ENCODE measurements around the gene OR14A2. TPM values are rescaled to one million over a fixed set of nuclear protein-coding genes. Genes with fewer than 3 reads are reported as not detected.
"Not testable (repeated sequence)": the region's sequence is repeated elsewhere in the genome, so short reads cannot be mapped to it uniquely, and the experiment has no call there.

The OR14A2 gene
- total and polyA plus RNA-seq, 7 donors, result not detected

- Histone ChIP-seq H3K4me1 (no peaks in the 10 kb centered on the region), H3K36me3 (no peaks in the 10 kb centered on the region), H3K27ac (no peak overlapping the region), H3K27me3 (no peaks in the 10 kb centered on the region), H3K4me3 (no peak overlapping the region), H3K9me3 (peaks cover 0 to 3% (median 0%) of the 10 kb centered on the region in 4 donors)
- 93% methylated on average over 7 of the region's 7 CpGs for WGBS, 2 donors
- DNase-seq, result no peak
- intact Hi-C loops (cut with DNase I), result no loop called here
- TF ChIP-seq EP300 (IDR thresholded peaks at IDR 0.05), result no peak
- no peak for TF ChIP-seq CTCF (IDR thresholded peaks at IDR 0.05)
- no peak for TF ChIP-seq POLR2AphosphoS5 (IDR thresholded peaks at IDR 0.05)
- TF ChIP-seq POLR2A (IDR thresholded peaks at IDR 0.05), result no peak
These were observed 325 bp downstream of the OR14A2 start for GRCh38 chr1:247747616-247748015.

GRCh38 chr1:247746391-247746935 is 1.5 kb downstream of the OR14A2 start:
- H3K36me3 ChIP-seq, result no peaks in the 10 kb centered on the region
- no peak for DNase-seq
- H3K27me3 ChIP-seq, result no peaks in the 10 kb centered on the region
- H3K27ac ChIP-seq, result no peak overlapping the region
- WGBS, 2 donors, result 79 to 84% methylated on average over 3 of the region's 3 CpGs
- no peak overlapping the region for H3K4me3 ChIP-seq
- intact Hi-C loops (cut with DNase I), result no loop called here
- TF ChIP-seq POLR2AphosphoS5 (IDR thresholded peaks at IDR 0.05), result no peak
- TF ChIP-seq POLR2A (IDR thresholded peaks at IDR 0.05), result no peak
- no peak for TF ChIP-seq EP300 (IDR thresholded peaks at IDR 0.05)
- peaks cover 0 to 3% (median 0%) of the 10 kb centered on the region in 4 donors for H3K9me3 ChIP-seq
- no peaks in the 10 kb centered on the region for H3K4me1 ChIP-seq

GRCh38 chr1:247742215-247742760 is 5.7 kb downstream of the OR14A2 start:
- WGBS, 2 donors, result 72 to 75% methylated on average over 3 of the region's 3 CpGs
- H3K4me1 ChIP-seq; H3K9me3 ChIP-seq; H3K27me3 ChIP-seq; H3K4me3 ChIP-seq; intact Hi-C loops (cut with DNase I); DNase-seq; H3K27ac ChIP-seq; H3K36me3 ChIP-seq: not testable (repeated sequence)

GRCh38 chr1:247741756-247742155 is 6.2 kb downstream of the OR14A2 start:
- WGBS, 2 donors, result 83 to 85% methylated on average over 5 of the region's 5 CpGs
- no peak overlapping the region for H3K27ac ChIP-seq
- DNase-seq, result no peak
- H3K4me1 ChIP-seq, result no peaks in the 10 kb centered on the region
- H3K4me3 ChIP-seq, result no peak overlapping the region
- peaks cover 0 to 3% (median 0%) of the 10 kb centered on the region in 4 donors for H3K9me3 ChIP-seq
- intact Hi-C loops (cut with DNase I), result no loop called here
- TF ChIP-seq POLR2A (IDR thresholded peaks at IDR 0.05) (no peak), POLR2AphosphoS5 (IDR thresholded peaks at IDR 0.05) (no peak), EP300 (IDR thresholded peaks at IDR 0.05) (no peak), CTCF (IDR thresholded peaks at IDR 0.05) (no peak)
- no peaks in the 10 kb centered on the region for H3K27me3 ChIP-seq
- H3K36me3 ChIP-seq, result no peaks in the 10 kb centered on the region

- Histone ChIP-seq H3K4me3 (no peak overlapping the region), H3K4me1 (no peaks in the 10 kb centered on the region), H3K27ac (no peak overlapping the region), H3K36me3 (no peaks in the 10 kb centered on the region), H3K9me3 (peaks cover 0 to 3% (median 0%) of the 10 kb centered on the region in 4 donors), H3K27me3 (no peaks in the 10 kb centered on the region)
- intact Hi-C loops (cut with DNase I), result no loop called here
- TF ChIP-seq EP300 (IDR thresholded peaks at IDR 0.05), result no peak
- no peak for TF ChIP-seq POLR2AphosphoS5 (IDR thresholded peaks at IDR 0.05)
- no peak for TF ChIP-seq CTCF (IDR thresholded peaks at IDR 0.05)
- no peak for TF ChIP-seq POLR2A (IDR thresholded peaks at IDR 0.05)
- WGBS, 2 donors, result 91 to 92% methylated on average over 2 of the region's 2 CpGs
- DNase-seq, result no peak
These were observed 7.2 kb downstream of the OR14A2 start for GRCh38 chr1:247740721-247741120.

- no peaks in the 10 kb centered on the region for H3K27me3 ChIP-seq
- no peak within 1 kb of the TSS for H3K4me3 ChIP-seq
- H3K27ac ChIP-seq, result no peak within 1 kb of the TSS
- H3K4me1 ChIP-seq, result no peaks in the 10 kb centered on the region
- no peak for DNase-seq
- 92 to 95% methylated on average over 1 of the region's 1 CpG for WGBS, 2 donors
- TF ChIP-seq POLR2A (IDR thresholded peaks at IDR 0.05) (no peak), EP300 (IDR thresholded peaks at IDR 0.05) (no peak), POLR2AphosphoS5 (IDR thresholded peaks at IDR 0.05) (no peak), CTCF (IDR thresholded peaks at IDR 0.05) (no peak)
- intact Hi-C loops (cut with DNase I), result no loop called here
- H3K9me3 ChIP-seq, result peaks cover 0 to 3% (median 0%) of the 10 kb centered on the region in 4 donors
- no peaks in the 10 kb centered on the region for H3K36me3 ChIP-seq
These were observed 9.6 kb downstream of the OR14A2 start, which contains the start of gene OR14K1 for GRCh38 chr1:247738315-247738714. Gene OR14K1 (plus strand): TSS chr1:247738615. CDS start chr1:247738615, 0 bp downstream.

Measured in sigmoid colon (tissue), 7 donors.